Small intestine (tissue), 7 donors: Measurements from ENCODE around the gene CLCN2. TPM values are rescaled to one million over a fixed set of nuclear protein-coding genes. Genes with fewer than 3 reads are reported as not detected.

Experiments used
- DNase-seq, 2 donors: peaks; one replicate each; pipeline versions ENCODE4 v3.0.0 to v3.0.0-alpha.2; 2013
- FAIRE-seq: peaks from 2 replicates; lab custom pipeline; 2012; peaks lifted over from hg19 to GRCh38; lab: Jason Lieb, UNC
- H3K27ac ChIP-seq, 3 donors: one replicate each; pipeline ENCODE4 v1.5.1; 2013; ENCODE audit warnings: low read length in 2 of 3, mild to moderate bottlenecking in 2 of 3, control low read depth in 1 of 3, inconsistent platforms in 1 of 3, low read depth in 1 of 3, moderate library complexity in 1 of 3
- H3K27me3 ChIP-seq, 3 donors: one replicate each; pipeline ENCODE4 v1.6.1; 2013; ENCODE audit warnings: low read length in 3 of 3, inconsistent platforms in 1 of 3; ENCODE audit not compliant: control insufficient read depth in 3 of 3, insufficient read depth in 3 of 3
- H3K36me3 ChIP-seq, 3 donors: one replicate each; pipeline ENCODE4 v1.6.1; 2013; ENCODE audit warnings: low read length in 3 of 3, inconsistent platforms in 1 of 3, low read depth in 1 of 3, mild to moderate bottlenecking in 1 of 3, moderate library complexity in 1 of 3; ENCODE audit not compliant: control insufficient read depth in 3 of 3, insufficient read depth in 2 of 3
- H3K4me1 ChIP-seq, 3 donors: one replicate each; pipeline ENCODE4 v1.6.1; 2013; ENCODE audit warnings: low read length in 2 of 3, inconsistent platforms in 1 of 3, low read depth in 1 of 3, mild to moderate bottlenecking in 1 of 3, moderate library complexity in 1 of 3; ENCODE audit not compliant: control insufficient read depth in 3 of 3, insufficient read depth in 2 of 3
- H3K4me3 ChIP-seq, 3 donors: one replicate each; pipeline ENCODE4 v1.5.1; 2013; ENCODE audit warnings: low read length in 3 of 3, control low read depth in 1 of 3, inconsistent platforms in 1 of 3, low read depth in 1 of 3, mild to moderate bottlenecking in 1 of 3, moderate library complexity in 1 of 3
- H3K9me3 ChIP-seq, 2 donors: one replicate each; pipeline ENCODE4 v1.6.1; 2013; ENCODE audit warnings: low read depth in 1 of 2, low read length in 1 of 2; ENCODE audit not compliant: control insufficient read depth in 2 of 2, insufficient read depth in 1 of 2
- WGBS, 3 donors: extraction: QIAGEN DNeasy Blood & Tissue Kit; methylation state at CpG; one replicate each; pipeline ENCODE4 v1.1.7; 2013; 5-methylcytosine and 5-hydroxymethylcytosine counted together
- polyA plus RNA-seq, 4 donors: library from polyadenylated mRNA; stranded (reverse) in 3 of 4; unstranded in 1 of 4; fragments of 200-250 nt in 3 of 4; fragments of 120-200 nt in 1 of 4; gene quantifications; one replicate each; pipeline versions ENCODE4 v1.2.1 to v1.2.3, GENCODE V29; 2013
- donor health status: healthy with polysubstance abuse.
- donor health status: control.
- donor health status: control.
- donor health status: Bipolar disorder and iron deficiency.
- donor health status: healthy.

CLCN2 gene
- polyA plus RNA-seq, 4 donors, result 10.0 to 30.9 (median 15.3) TPM

- DNase-seq (no peak), FAIRE-seq (no peak)
Measured at GRCh38 chr3:184359610-184360009, 1.8 kb downstream of the CLCN2 start.

GRCh38 chr3:184358921-184359350 lies 2.5 kb downstream of the CLCN2 start:
- no peak for FAIRE-seq
- peaks cover 0 to 17% (median under 1%) of the 10 kb centered on the region in 3 donors for H3K4me1 ChIP-seq
- no peaks in the 10 kb centered on the region for H3K9me3 ChIP-seq
- WGBS, 3 donors, result 71 to 88% (median 82%) methylated on average over 14 of the region's 14 CpGs
- DNase-seq, result no peak
- H3K27me3 ChIP-seq, result no peaks in the 10 kb centered on the region
- no peak overlapping the region for H3K4me3 ChIP-seq
- H3K27ac ChIP-seq, result no peak overlapping the region
- H3K36me3 ChIP-seq, result peaks cover 0 to 55% (median 2%) of the 10 kb centered on the region in 3 donors

More at GRCh38 chr3:184359610-184360009, 1.8 kb downstream of the CLCN2 start:
- Histone ChIP-seq H3K4me1 (peaks cover 0 to 21% (median 5%) of the 10 kb centered on the region in 3 donors), H3K27me3 (no peaks in the 10 kb centered on the region), H3K4me3 (peak overlapping the region in 1 of 3 donors; percentile 93), H3K9me3 (no peaks in the 10 kb centered on the region), H3K27ac (no peak overlapping the region), H3K36me3 (peaks cover 0 to 52% (median 2%) of the 10 kb centered on the region in 3 donors)
- WGBS, 3 donors, result 40 to 61% (median 59%) methylated on average over 9 of the region's 9 CpGs

- Histone ChIP-seq H3K36me3 (peaks cover 0 to 62% (median 2%) of the 10 kb centered on the region in 3 donors), H3K9me3 (no peaks in the 10 kb centered on the region), H3K4me1 (peaks cover 0 to 14% (median 0%) of the 10 kb centered on the region in 3 donors), H3K27me3 (no peaks in the 10 kb centered on the region), H3K4me3 (no peak overlapping the region), H3K27ac (no peak overlapping the region)
- WGBS, 3 donors, result 92 to 94% (median 93%) methylated on average over 12 of the region's 12 CpGs
- FAIRE-seq, result no peak
- DNase-seq, result no peak
Measured at GRCh38 chr3:184358124-184358767, 3.2 kb downstream of the CLCN2 start.

GRCh38 chr3:184357248-184358123 lies 3.9 kb downstream of the CLCN2 start:
- Histone ChIP-seq H3K27me3 (no peaks in the 10 kb centered on the region), H3K27ac (no peak overlapping the region), H3K36me3 (peaks cover 0 to 70% (median 2%) of the 10 kb centered on the region in 3 donors), H3K4me1 (peaks cover 0 to 21% (median 2%) of the 10 kb centered on the region in 3 donors), H3K9me3 (no peaks in the 10 kb centered on the region), H3K4me3 (no peak overlapping the region)
- 93 to 94% (median 93%) methylated on average over 24 of the region's 24 CpGs for WGBS, 3 donors
- FAIRE-seq, result no peak
- DNase-seq, result no peak

GRCh38 chr3:184355261-184356040 lies 6.0 kb downstream of the CLCN2 start:
- DNase-seq (no peak), FAIRE-seq (no peak)
- Histone ChIP-seq H3K9me3 (no peaks in the 10 kb centered on the region), H3K27me3 (no peaks in the 10 kb centered on the region), H3K4me3 (no peak overlapping the region), H3K27ac (no peak overlapping the region), H3K4me1 (peaks cover 4 to 26% (median 8%) of the 10 kb centered on the region in 3 donors), H3K36me3 (peaks cover 0 to 86% (median 2%) of the 10 kb centered on the region in 3 donors)
- WGBS, 3 donors, result 81 to 85% (median 82%) methylated on average over 18 of the region's 18 CpGs

GRCh38 chr3:184354754-184355153 lies 6.7 kb downstream of the CLCN2 start:
- WGBS, 3 donors, result 76 to 80% (median 78%) methylated on average over 8 of the region's 8 CpGs

GRCh38 chr3:184354121-184354728 lies 7.2 kb downstream of the CLCN2 start:
- Histone ChIP-seq H3K27me3 (no peaks in the 10 kb centered on the region), H3K9me3 (no peaks in the 10 kb centered on the region), H3K27ac (no peak overlapping the region), H3K4me3 (no peak overlapping the region), H3K4me1 (peaks cover 4 to 18% (median 8%) of the 10 kb centered on the region in 3 donors), H3K36me3 (peaks cover 0 to 89% (median 2%) of the 10 kb centered on the region in 3 donors)
- DNase-seq (peak; percentile 38 to 67), FAIRE-seq (no peak)
- WGBS, 3 donors, result 38 to 57% (median 53%) methylated on average over 18 of the region's 18 CpGs

More at GRCh38 chr3:184354754-184355153, 6.7 kb downstream of the CLCN2 start:
- peaks cover 0 to 90% (median 2%) of the 10 kb centered on the region in 3 donors for H3K36me3 ChIP-seq
- no peak for DNase-seq
- no peaks in the 10 kb centered on the region for H3K9me3 ChIP-seq
- FAIRE-seq, result no peak
- no peak overlapping the region for H3K27ac ChIP-seq
- H3K27me3 ChIP-seq, result no peaks in the 10 kb centered on the region
- peaks cover 4 to 20% (median 8%) of the 10 kb centered on the region in 3 donors for H3K4me1 ChIP-seq
- no peak overlapping the region for H3K4me3 ChIP-seq
